ENCODE measurements around the gene LAMC1.

DNA sequence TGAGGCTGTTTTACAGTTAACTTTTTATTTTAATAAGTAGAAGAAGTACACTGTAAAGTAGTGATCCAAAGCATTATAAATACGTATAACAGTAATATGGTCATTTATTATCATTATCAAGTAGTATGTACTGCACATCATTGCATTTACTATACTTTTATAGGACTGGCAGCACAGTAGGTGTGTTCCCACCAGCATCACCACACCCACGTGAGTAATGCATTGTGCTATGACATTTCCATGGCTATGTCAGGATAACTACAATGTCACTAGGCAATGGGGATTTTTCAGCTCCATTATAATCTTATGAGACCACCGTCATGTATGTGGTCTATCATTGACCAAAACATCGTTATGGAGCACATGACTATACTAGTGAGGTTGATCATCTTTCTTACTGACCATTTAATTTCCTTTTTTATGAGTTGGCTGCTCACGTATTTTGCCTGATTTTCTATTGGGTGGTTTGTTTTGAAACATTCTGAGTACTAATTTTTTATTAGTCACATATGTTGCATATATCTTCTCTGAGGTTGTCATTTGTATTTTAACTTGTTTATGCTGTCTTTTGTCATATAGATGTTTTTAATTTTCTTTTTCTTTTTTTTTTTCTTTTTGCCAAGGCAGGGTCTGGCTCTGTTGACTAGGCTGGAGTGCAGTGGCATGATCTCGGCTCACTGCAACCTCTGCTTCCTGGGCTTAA is 44.9 kb upstream of the LAMC1 start:
- TF ChIP-seq POLR2A (IDR thresholded peaks at IDR 0.05), result no peak
- TF ChIP-seq, protein P1, sequence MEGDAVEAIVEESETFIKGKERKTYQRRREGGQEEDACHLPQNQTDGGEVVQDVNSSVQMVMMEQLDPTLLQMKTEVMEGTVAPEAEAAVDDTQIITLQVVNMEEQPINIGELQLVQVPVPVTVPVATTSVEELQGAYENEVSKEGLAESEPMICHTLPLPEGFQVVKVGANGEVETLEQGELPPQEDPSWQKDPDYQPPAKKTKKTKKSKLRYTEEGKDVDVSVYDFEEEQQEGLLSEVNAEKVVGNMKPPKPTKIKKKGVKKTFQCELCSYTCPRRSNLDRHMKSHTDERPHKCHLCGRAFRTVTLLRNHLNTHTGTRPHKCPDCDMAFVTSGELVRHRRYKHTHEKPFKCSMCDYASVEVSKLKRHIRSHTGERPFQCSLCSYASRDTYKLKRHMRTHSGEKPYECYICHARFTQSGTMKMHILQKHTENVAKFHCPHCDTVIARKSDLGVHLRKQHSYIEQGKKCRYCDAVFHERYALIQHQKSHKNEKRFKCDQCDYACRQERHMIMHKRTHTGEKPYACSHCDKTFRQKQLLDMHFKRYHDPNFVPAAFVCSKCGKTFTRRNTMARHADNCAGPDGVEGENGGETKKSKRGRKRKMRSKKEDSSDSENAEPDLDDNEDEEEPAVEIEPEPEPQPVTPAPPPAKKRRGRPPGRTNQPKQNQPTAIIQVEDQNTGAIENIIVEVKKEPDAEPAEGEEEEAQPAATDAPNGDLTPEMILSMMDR (IDR thresholded peaks at IDR 0.05), result no peak

Measured in uterus (tissue), 2 donors.